Heart left ventricle (tissue), 16 donors: ENCODE results near the gene NUDT1. TPM values are rescaled to one million over a fixed set of nuclear protein-coding genes. Genes with fewer than 3 reads are reported as not detected.

Experiments
- ATAC-seq, 4 donors: fragments of 200-7000 bp; cut with Tn5 transposase; one replicate each; pipeline ENCODE4 v1.9.1; 2020 to 2022; ENCODE audit warnings: moderate library complexity in 4 of 4, mild to moderate bottlenecking in 3 of 4, moderate number of reproducible peaks in 1 of 4
- DNase-seq, 5 donors: peaks; one replicate each; pipeline ENCODE4 v3.0.0-alpha.2; 2020
- H3K27ac ChIP-seq, 12 donors: fragments of 200-600 bp; sonication (generic) in 4 of 12; one replicate each; pipeline versions ENCODE4 v1.5.0 to v1.8.0; 2016 to 2022; ENCODE audit warnings: mild to moderate bottlenecking in 2 of 12
- H3K27me3 ChIP-seq, 9 donors: fragments of 200-600 bp; sonication (generic) in 2 of 9; one replicate each; pipeline versions ENCODE4 v1.5.1 to v1.8.0; 2016 to 2022; ENCODE audit warnings: mild to moderate bottlenecking in 3 of 9
- H3K36me3 ChIP-seq, 9 donors: fragments of 200-600 bp; sonication (generic) in 2 of 9; one replicate each; pipeline versions ENCODE4 v1.5.0 to v1.8.0; 2018 to 2022; ENCODE audit warnings: mild to moderate bottlenecking in 2 of 9
- H3K4me1 ChIP-seq, 12 donors: fragments of 200-600 bp; sonication (generic) in 4 of 12; one replicate each; pipeline versions ENCODE4 v1.5.0 to v1.8.0; 2016 to 2022; ENCODE audit warnings: mild to moderate bottlenecking in 3 of 12
- H3K4me3 ChIP-seq, 12 donors: fragments of 200-600 bp; sonication (generic) in 4 of 12; one replicate each; pipeline versions ENCODE4 v1.5.0 to v1.8.0; 2017 to 2022; ENCODE audit warnings: mild to moderate bottlenecking in 9 of 12, moderate library complexity in 4 of 12
- H3K9me3 ChIP-seq, 12 donors: fragments of 200-600 bp; sonication (generic) in 4 of 12; one replicate each; pipeline versions ENCODE4 v1.5.0 to v1.8.0; 2016 to 2022; ENCODE audit warnings: mild to moderate bottlenecking in 1 of 12
- CTCF ChIP-seq, 12 donors: fragments of 200-600 bp; sonication (generic) in 4 of 12; IDR thresholded peaks; one replicate each; pipeline versions ENCODE4 v1.5.0 to v1.8.0; 2018 to 2022; ENCODE audit warnings: antibody characterized with exemption in 12 of 12, mild to moderate bottlenecking in 5 of 12
- POLR2A ChIP-seq, 2 donors: fragments of 450-650 bp; IDR thresholded peaks; one replicate each; pipeline ENCODE4 v1.6.1; 2017; ENCODE audit warnings: antibody characterized with exemption in 2 of 2, mild to moderate bottlenecking in 2 of 2, moderate library complexity in 2 of 2
- WGBS, 4 donors: extraction: QIAGEN DNeasy Blood & Tissue Kit in 2 of 4; methylation state at CpG; one replicate each; pipeline versions ENCODE4 v1.1.5 to v1.1.7; 2013 to 2018; 5-methylcytosine and 5-hydroxymethylcytosine counted together
- intact Hi-C, 10 donors: fragments of 100-400 bp; cut with DNase I; formaldehyde crosslinking; loops; one replicate each; pipeline versions ENCODE4 v1.11.1 to v1.14.2; 2022
- polyA plus RNA-seq, 2 donors: library from polyadenylated mRNA; stranded (reverse); fragments of 200-250 nt; gene quantifications; one replicate each; pipeline ENCODE4 v1.2.3, GENCODE V29; 2013
- total RNA-seq, 9 donors: library from RNA; depleted of rRNA in 2 of 9; stranded (reverse); fragments of >200 nt in 2 of 9; fragmentation: NEBNext Ultra II Directional in 3 of 9; extraction: Animal tissue kit (Norgen Biotek cat#: 25700) in 3 of 9; gene quantifications; one replicate each; pipeline versions ENCODE4 v1.1.0 to v1.2.4, GENCODE V29; 2016 to 2023
- donor health status: ischemic (EF 13 %, LVEDD 7.1; RV severe dilation, severe dysfunction).
- donor health status: healthy with polysubstance abuse.
- donor health status: DM: no; HTN: yes; CAD: no.
- donor health status: DM: no; HTN: no; CAD: no.
- donor health status: ischemic (EF 25% LVEDD 6.9; RV normal size, moderate dysfunction).
- donor health status: ischemic (EF 25% LVEDD 5.7; RV mildly dilated, moderate dysfunction).
- donor health status: healthy.
- donor health status: DM: yes; HTN: yes; CAD: no.
- donor health status: ischemic (EF 35%, LVEDD 5.7; RV mildly dilated, moderate dysfunction).
- donor health status: nonischemic (EF 11% LVEDD 7.7; RV severe dilation, severe dysfunction).
- donor health status: DM: yes; HTN: yes; CAD: no.
- donor health status: PGD.
- donor health status: ischemic (EF 29% LVEDD 5.4; RV normal size, mild dysfunction).
- donor health status: nonischemic (EF 23%, LVEDD 6.1; RV moderate dilation, normal function).

The NUDT1 gene
- total and polyA plus RNA-seq, 11 donors: 9.8 to 23.7 (median 16.1) TPM

DNA sequence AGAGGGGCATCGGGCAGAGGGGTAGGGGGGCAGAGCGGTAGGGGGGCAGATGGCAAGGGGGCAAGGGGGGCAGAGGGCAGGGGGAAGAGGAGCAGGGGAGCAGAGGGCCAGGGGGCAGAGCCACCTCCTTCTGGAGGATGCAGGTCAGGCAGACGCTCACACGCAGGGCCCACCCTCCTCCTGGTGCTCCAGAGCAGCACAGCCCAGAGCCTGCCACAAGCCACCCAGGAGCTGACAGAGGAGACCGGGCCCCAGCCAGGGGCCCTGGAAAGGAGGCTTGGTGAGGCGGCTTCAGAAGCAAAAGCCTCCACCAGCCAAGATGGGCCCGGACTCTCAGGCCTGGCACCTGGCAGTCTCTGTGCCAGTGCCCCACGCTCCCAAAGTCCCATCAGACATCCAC, 22.4 kb upstream of the NUDT1 start:
- TF ChIP-seq CTCF (IDR thresholded peaks at IDR 0.05) (no peak), POLR2A (IDR thresholded peaks at IDR 0.05) (no peak)
- H3K36me3 ChIP-seq: peaks cover 0 to 86% (median 46%) of the 10 kb centered on the region in 9 donors
- intact Hi-C loops: loop anchor here in 2 of 10 donors (10.0 kb wide), 2 partner anchors 635 to 645 kb away; partner anchors contain the start of gene PSMG3 (in 1 of the 2)
- H3K4me3 ChIP-seq: no peak overlapping the region
- 69 to 96% (median 94%) methylated on average over 4 to 8 of the region's 8 CpGs for WGBS, 4 donors
- no peaks in the 10 kb centered on the region for H3K27me3 ChIP-seq
- H3K9me3 ChIP-seq: no peaks in the 10 kb centered on the region
- H3K27ac ChIP-seq: no peak overlapping the region
- peaks cover 0 to 11% (median 3%) of the 10 kb centered on the region in 12 donors for H3K4me1 ChIP-seq
- no peak for ATAC-seq
- peak in 1 of 5 donors; percentile 48 for DNase-seq

DNA sequence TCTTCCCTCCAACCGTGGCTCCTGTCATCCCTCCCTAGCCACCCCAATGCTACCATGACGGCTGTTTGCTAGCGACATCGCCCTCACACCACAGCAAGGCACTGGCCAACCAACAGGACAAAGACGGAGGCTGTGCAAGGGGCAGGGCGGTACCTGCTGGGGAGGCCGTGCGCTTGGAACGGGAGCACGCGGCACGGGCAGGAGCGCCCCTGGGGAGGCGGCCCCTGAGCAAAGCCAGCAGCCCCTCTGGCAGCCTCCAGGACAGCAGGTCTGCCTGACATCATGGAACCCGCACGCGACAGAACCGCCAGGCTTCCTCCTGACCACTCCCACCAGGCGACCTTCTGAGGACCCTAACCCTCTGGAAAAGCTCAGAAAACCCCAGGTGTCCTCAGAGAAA, 22.0 kb upstream of the NUDT1 start:
- no peak overlapping the region for H3K4me3 ChIP-seq
- no peak for ATAC-seq
- H3K9me3 ChIP-seq: no peaks in the 10 kb centered on the region
- 93 to 96% (median 95%) methylated on average over 17 to 19 of the region's 19 CpGs for WGBS, 4 donors
- no peak for TF ChIP-seq POLR2A (IDR thresholded peaks at IDR 0.05)
- TF ChIP-seq CTCF (IDR thresholded peaks at IDR 0.05): no peak
- H3K4me1 ChIP-seq: peaks cover 0 to 7% (median 0%) of the 10 kb centered on the region in 12 donors
- peaks cover 0 to 86% (median 48%) of the 10 kb centered on the region in 9 donors for H3K36me3 ChIP-seq
- peak in 1 of 5 donors; percentile 35 for DNase-seq
- H3K27ac ChIP-seq: no peak overlapping the region
- intact Hi-C loops: no loop called here
- H3K27me3 ChIP-seq: no peaks in the 10 kb centered on the region

- TF ChIP-seq POLR2A (IDR thresholded peaks at IDR 0.05) (no peak), CTCF (IDR thresholded peaks at IDR 0.05) (no peak)
- H3K4me3 ChIP-seq: no peak overlapping the region
- ATAC-seq (no peak), DNase-seq (no peak)
- H3K27me3 ChIP-seq: no peaks in the 10 kb centered on the region
- no peaks in the 10 kb centered on the region for H3K9me3 ChIP-seq
- peaks cover 0 to 87% (median 49%) of the 10 kb centered on the region in 9 donors for H3K36me3 ChIP-seq
- H3K4me1 ChIP-seq: peaks cover 0 to 2% (median 0%) of the 10 kb centered on the region in 12 donors
- H3K27ac ChIP-seq: no peak overlapping the region
- 89 to 95% (median 94%) methylated on average over 16 of the region's 16 CpGs for WGBS, 4 donors
- intact Hi-C loops: no loop called here
Measured at GRCh38 chr7:2220506-2220905, 21.5 kb upstream of the NUDT1 start.

- no peaks in the 10 kb centered on the region for H3K4me1 ChIP-seq
- intact Hi-C loops: no loop called here
- TF ChIP-seq POLR2A (IDR thresholded peaks at IDR 0.05) (no peak), CTCF (IDR thresholded peaks at IDR 0.05) (no peak)
- H3K36me3 ChIP-seq: peaks cover 0 to 87% (median 50%) of the 10 kb centered on the region in 9 donors
- no peak for DNase-seq
- H3K27ac ChIP-seq: no peak overlapping the region
- 89 to 96% (median 92%) methylated on average over 15 to 17 of the region's 17 CpGs for WGBS, 4 donors
- no peak overlapping the region for H3K4me3 ChIP-seq
- ATAC-seq: no peak
- H3K9me3 ChIP-seq: no peaks in the 10 kb centered on the region
- H3K27me3 ChIP-seq: no peaks in the 10 kb centered on the region
Measured at GRCh38 chr7:2220954-2221353, 21.1 kb upstream of the NUDT1 start.
